Natural killer cell (primary cell): Measurements from ENCODE around the gene ARL4A. TPM values are rescaled to one million over a fixed set of nuclear protein-coding genes. Genes with fewer than 3 reads are reported as not detected.
A peak's percentile ranks its signal among the peaks of the same experiment; 100 is the strongest.
"Not testable (repeated sequence)": the region's sequence is repeated elsewhere in the genome, so short reads cannot be mapped to it uniquely, and the experiment has no call there.

Experiments used
- ATAC-seq, 3 donors: fragments of 150-1000 bp in 2 of 3; fragments of 200-7000 bp in 1 of 3; cut with Tn5 transposase; 1 replicate in 1 of 3; 2 replicates in 2 of 3; pipeline ENCODE4 v1.10.0; 2021; ENCODE audit warnings: mild to moderate bottlenecking in 2 of 3, moderate library complexity in 2 of 3
- DNase-seq, 2 donors: peaks; one replicate each; pipeline versions ENCODE4 v3.0.0 to v3.0.0-alpha.2; 2013 to 2021; ENCODE audit warnings: mixed read lengths in 1 of 2
- H3K27ac ChIP-seq: one replicate; pipeline ENCODE4 v1.5.1; 2013; ENCODE audit warnings: mild to moderate bottlenecking, low read length
- H3K27me3 ChIP-seq: one replicate; pipeline ENCODE4 v1.6.1; 2013; ENCODE audit warnings: low read length; ENCODE audit not compliant: control insufficient read depth, insufficient read depth
- H3K36me3 ChIP-seq: one replicate; pipeline ENCODE4 v1.6.1; 2013; ENCODE audit warnings: low read length; ENCODE audit not compliant: control insufficient read depth, insufficient read depth
- H3K4me1 ChIP-seq: one replicate; pipeline ENCODE4 v1.6.1; 2013; ENCODE audit warnings: low read length; ENCODE audit not compliant: control insufficient read depth, insufficient read depth
- H3K4me3 ChIP-seq: one replicate; pipeline ENCODE4 v1.5.1; 2013; ENCODE audit warnings: low read length
- H3K9me3 ChIP-seq: one replicate; pipeline ENCODE4 v1.6.1; 2013; ENCODE audit warnings: low read length; ENCODE audit not compliant: control insufficient read depth, insufficient read depth
- H3K27ac Mint-ChIP-seq, 2 donors: one replicate each; pipeline ENCODE4 v1.8.0; 2022; ENCODE audit warnings: mild to moderate bottlenecking in 2 of 2, mixed read lengths in 2 of 2, moderate library complexity in 1 of 2
- H3K27me3 Mint-ChIP-seq, 2 donors: one replicate each; pipeline ENCODE4 v1.8.0; 2022; ENCODE audit warnings: low read depth in 2 of 2, mixed read lengths in 2 of 2
- H3K36me3 Mint-ChIP-seq: one replicate; pipeline ENCODE4 v1.8.0; 2022; ENCODE audit warnings: mixed read lengths
- H3K4me1 Mint-ChIP-seq, 2 donors: one replicate each; pipeline ENCODE4 v1.8.0; 2022; ENCODE audit warnings: mixed read lengths in 2 of 2
- H3K4me3 Mint-ChIP-seq: one replicate; pipeline ENCODE4 v1.8.0; 2022; ENCODE audit warnings: mild to moderate bottlenecking, moderate library complexity, mixed read lengths
- H3K9me3 Mint-ChIP-seq, 2 donors: one replicate each; pipeline ENCODE4 v1.8.0; 2022; ENCODE audit warnings: mixed read lengths in 2 of 2
- WGBS: methylation state at CpG from one replicate; pipeline ENCODE4 v1.1.7; 2013; ENCODE audit warnings: missing lambda C conversion rate; ENCODE audit not compliant: insufficient coverage; 5-methylcytosine and 5-hydroxymethylcytosine counted together
- intact Hi-C: fragments of 100-400 bp; cut with micrococcal nuclease; formaldehyde crosslinking; loops from one replicate; pipeline ENCODE4 v1.14.2; 2022
- total RNA-seq, 4 donors: library from RNA; stranded (reverse); fragments of 120-200 nt in 1 of 4; gene quantifications; one replicate each; pipeline versions ENCODE4 v1.2.3 to v1.2.4, GENCODE V29; 2013 to 2022
- TF ChIP-seq, protein P1 (sequence below): fragments of 200-600 bp; IDR thresholded peaks from one replicate; pipeline ENCODE4 v1.8.0; 2022; ENCODE audit warnings: antibody characterized with exemption

ARL4A gene
- total RNA-seq, 3 donors from 2014 or later (not counting 1 experiment from before 2014, with no cell fraction given): 54.7 to 81.4 (median 55.5) TPM

DNA sequence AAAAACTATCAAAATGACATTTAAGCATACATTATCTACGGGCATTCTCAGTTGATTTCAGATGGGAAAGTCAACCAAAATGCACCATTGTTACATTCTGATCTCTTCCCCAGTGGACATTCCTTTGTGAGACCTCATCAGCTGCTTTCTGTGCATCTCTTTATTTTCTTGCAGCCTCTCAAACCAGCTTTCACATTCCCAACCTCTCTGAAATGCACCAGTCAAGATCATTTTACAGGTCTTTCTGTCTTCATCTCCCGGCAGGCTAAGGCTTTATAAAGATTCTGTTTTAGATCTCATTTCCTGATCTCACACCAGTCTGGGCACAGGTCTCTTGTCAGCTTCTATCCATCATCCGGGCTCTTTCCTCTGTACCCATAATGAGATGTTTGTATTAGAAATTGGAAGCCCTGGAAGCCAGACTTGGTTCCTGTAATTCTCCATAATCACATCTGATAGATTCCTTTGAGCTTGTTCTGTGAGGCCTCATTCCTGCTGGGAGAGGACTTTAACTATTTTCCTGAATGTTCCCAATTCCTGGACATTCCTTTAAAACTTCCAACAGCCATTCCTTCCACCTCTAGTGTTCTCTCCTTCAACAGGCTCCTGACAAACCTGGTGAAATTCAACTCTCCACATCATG, 44.3 kb upstream of the ARL4A start:
- Histone ChIP-seq H3K27ac (no peak overlapping the region), H3K9me3 (no peaks in the 10 kb centered on the region)
- TF ChIP-seq, protein P1, sequence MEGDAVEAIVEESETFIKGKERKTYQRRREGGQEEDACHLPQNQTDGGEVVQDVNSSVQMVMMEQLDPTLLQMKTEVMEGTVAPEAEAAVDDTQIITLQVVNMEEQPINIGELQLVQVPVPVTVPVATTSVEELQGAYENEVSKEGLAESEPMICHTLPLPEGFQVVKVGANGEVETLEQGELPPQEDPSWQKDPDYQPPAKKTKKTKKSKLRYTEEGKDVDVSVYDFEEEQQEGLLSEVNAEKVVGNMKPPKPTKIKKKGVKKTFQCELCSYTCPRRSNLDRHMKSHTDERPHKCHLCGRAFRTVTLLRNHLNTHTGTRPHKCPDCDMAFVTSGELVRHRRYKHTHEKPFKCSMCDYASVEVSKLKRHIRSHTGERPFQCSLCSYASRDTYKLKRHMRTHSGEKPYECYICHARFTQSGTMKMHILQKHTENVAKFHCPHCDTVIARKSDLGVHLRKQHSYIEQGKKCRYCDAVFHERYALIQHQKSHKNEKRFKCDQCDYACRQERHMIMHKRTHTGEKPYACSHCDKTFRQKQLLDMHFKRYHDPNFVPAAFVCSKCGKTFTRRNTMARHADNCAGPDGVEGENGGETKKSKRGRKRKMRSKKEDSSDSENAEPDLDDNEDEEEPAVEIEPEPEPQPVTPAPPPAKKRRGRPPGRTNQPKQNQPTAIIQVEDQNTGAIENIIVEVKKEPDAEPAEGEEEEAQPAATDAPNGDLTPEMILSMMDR: no peak

DNA sequence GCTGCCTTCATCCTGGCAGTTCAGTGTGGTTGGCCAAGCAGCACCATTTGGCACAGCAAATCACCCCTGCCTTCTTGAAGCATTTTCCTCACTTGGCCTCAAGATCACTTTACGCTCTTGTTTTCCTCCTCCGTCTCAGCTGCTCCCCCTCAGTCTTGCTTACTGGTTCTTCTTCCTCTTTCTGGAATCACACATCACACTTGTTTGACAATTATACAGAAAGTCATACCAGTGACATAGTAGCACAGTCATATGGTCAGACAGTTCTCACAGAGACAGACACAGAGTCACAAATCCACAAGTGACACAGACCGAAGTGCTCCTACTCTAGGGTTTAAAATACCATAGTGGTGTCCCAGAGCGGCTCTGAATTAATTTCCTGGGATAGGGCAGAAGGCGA, 43.8 kb upstream of the ARL4A start:
- Histone ChIP-seq H3K27ac (no peak overlapping the region), H3K4me1 (no peaks in the 10 kb centered on the region), H3K9me3 (no peaks in the 10 kb centered on the region), H3K4me3 (no peak overlapping the region), H3K36me3 (no peaks in the 10 kb centered on the region), H3K27me3 (peaks cover under 1% of the 10 kb centered on the region)
- H3K27me3 Mint-ChIP-seq: peaks cover 0 to 3% of the 10 kb centered on the region in 2 donors
- H3K9me3 Mint-ChIP-seq: no peaks in the 10 kb centered on the region
- intact Hi-C loops: no loop called here
- no peaks in the 10 kb centered on the region for H3K36me3 Mint-ChIP-seq
- 65% methylated on average over 5 of the region's 5 CpGs for WGBS
- no peak for DNase-seq
- no peak overlapping the region for H3K27ac Mint-ChIP-seq
- TF ChIP-seq, protein P1: no peak
- no peaks in the 10 kb centered on the region for H3K4me1 Mint-ChIP-seq
- H3K4me3 Mint-ChIP-seq: no peak overlapping the region
- ATAC-seq: peak in 1 of 3 donors; percentile 32

More for the DNA sequence above, 44.3 kb upstream of the ARL4A start:
- no peaks in the 10 kb centered on the region for H3K9me3 Mint-ChIP-seq
- H3K4me3 ChIP-seq: no peak overlapping the region
- H3K27ac Mint-ChIP-seq: no peak overlapping the region
- H3K4me1 ChIP-seq: no peaks in the 10 kb centered on the region
- DNase-seq (no peak), ATAC-seq (no peak)
- H3K27me3 ChIP-seq: no peaks in the 10 kb centered on the region
- no peaks in the 10 kb centered on the region for H3K36me3 ChIP-seq
- H3K36me3 Mint-ChIP-seq: no peaks in the 10 kb centered on the region
- H3K4me1 Mint-ChIP-seq: peaks cover 2 to 3% of the 10 kb centered on the region in 2 donors
- peaks cover 0 to 3% of the 10 kb centered on the region in 2 donors for H3K27me3 Mint-ChIP-seq
- H3K4me3 Mint-ChIP-seq: no peak overlapping the region
- intact Hi-C loops: no loop called here
- WGBS: 94% methylated on average over 2 of the region's 3 CpGs

DNA sequence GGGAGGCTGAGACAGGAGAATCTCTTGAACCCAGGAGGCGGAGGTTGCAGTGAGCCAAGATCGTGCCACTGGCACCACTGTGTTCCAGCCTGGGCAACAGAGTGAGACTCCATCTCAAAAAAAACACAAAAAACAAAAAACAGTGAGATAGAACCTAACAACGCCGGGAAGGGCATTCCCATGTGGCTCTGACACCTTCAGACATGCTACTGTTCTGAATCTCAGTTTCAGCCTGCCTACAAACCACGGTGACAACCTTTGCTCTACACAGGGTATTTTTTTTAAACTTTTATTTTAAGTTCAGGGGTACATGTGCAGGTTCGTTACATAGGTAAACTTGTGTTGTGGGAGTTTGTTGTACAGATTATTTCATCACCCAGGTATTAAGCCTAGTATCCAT, 42.2 kb upstream of the ARL4A start:
- H3K27ac Mint-ChIP-seq, H3K27me3 ChIP-seq, H3K27me3 Mint-ChIP-seq, H3K36me3 ChIP-seq, H3K4me3 ChIP-seq, DNase-seq, H3K4me1 ChIP-seq, H3K9me3 ChIP-seq, H3K4me3 Mint-ChIP-seq, H3K36me3 Mint-ChIP-seq, intact Hi-C loops, ATAC-seq, H3K27ac ChIP-seq, H3K4me1 Mint-ChIP-seq, H3K9me3 Mint-ChIP-seq: not testable (repeated sequence)
- WGBS: 79% methylated on average over 5 of the region's 6 CpGs

DNA sequence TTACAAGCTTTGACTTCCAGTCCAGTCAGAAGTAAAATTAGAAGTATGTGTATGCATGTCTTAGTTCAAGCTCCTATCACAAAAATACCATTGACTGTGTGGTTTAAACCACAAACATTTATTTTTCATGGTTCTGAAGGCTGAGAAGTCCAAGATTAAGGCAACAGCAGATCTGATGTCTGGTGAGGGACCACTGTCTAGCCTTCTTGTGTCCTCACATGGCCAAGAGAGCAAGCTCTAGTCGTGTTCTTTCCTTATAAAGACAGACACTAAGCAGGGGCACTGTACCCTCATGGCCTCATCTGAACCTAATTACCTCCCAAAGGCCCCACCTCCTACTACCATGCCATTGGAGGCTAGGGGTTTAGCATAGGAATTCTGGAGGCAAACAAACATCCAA, 41.3 kb upstream of the ARL4A start:
- TF ChIP-seq, protein P1: no peak
- H3K36me3 ChIP-seq: no peaks in the 10 kb centered on the region
- peaks cover 2% of the 10 kb centered on the region for H3K27me3 ChIP-seq
- WGBS: 63% methylated on average over 1 of the region's 1 CpG
- no peaks in the 10 kb centered on the region for H3K9me3 ChIP-seq
- ATAC-seq (no peak), DNase-seq (no peak)
- no peak overlapping the region for H3K4me3 ChIP-seq
- Mint-ChIP-seq H3K4me3 (no peak overlapping the region), H3K4me1 (no peaks in the 10 kb centered on the region), H3K27me3 (peaks cover 0 to 3% of the 10 kb centered on the region in 2 donors), H3K27ac (no peak overlapping the region), H3K36me3 (no peaks in the 10 kb centered on the region), H3K9me3 (no peaks in the 10 kb centered on the region)
- no peaks in the 10 kb centered on the region for H3K4me1 ChIP-seq
- intact Hi-C loops: no loop called here
- no peak overlapping the region for H3K27ac ChIP-seq
